ENCODE results near the gene FGD4.
"Not testable (repeated sequence)": the region's sequence is repeated elsewhere in the genome, so short reads cannot be mapped to it uniquely, and the experiment has no call there.

The FGD4 gene

DNA sequence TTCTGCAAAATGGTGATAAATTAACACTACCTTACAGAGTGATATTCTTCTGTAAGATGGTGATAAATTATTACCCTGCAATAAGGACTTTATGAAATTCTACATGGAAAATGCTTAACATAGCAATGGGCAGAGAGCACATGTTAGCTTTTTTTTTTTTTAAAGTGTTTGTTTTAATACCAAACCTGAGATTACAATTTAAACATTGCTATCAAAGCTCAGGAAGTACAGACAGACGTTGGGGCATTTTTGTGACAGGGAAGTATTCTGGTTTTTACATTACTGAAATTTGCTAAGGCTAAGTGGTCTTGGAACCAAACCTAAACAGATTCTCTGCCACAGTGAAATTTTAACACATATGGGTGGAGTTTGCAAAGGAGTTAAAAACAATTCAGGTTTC lies 133.1 kb downstream of the FGD4 start:
- no peak for DNase-seq

DNA sequence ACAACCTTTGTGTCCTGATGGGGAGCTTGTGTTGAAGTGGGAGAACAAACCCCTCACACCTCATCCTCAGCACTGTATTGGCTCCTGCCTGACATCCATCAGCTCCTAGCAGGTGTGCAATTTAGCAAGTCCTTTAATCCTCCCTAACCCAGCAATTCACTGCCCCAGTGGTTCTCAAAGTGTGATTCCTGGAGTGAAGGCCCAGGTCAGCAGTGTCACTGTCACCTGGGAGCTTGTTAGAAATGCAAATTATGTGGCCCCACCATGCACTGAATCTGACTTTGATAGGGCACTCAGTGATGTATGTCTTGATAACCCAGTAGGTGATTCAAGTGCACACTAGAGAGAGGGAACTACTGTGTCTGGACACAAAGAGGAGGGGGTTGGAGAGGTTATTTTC lies 133.6 kb downstream of the FGD4 start:
- no peak for DNase-seq

DNA sequence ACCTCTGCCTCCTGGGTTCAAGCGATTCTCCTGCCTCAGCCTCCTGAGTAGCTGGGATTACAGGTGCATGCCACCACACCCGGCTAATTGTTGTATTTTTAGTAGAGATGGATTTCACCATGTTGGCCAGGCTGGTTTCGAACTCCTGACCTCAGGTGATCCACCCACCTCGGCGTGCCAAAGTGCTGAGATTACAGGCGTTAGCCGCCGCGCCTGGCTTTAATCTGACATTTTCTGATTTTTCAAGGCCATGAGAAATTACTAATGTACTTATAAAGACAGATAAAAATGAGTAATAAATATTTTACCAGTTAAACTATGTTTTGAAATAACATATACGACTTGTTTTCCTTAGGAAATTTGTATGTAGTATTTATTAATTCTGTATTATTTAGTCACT lies 134.1 kb downstream of the FGD4 start:
- DNase-seq = not testable (repeated sequence)

DNA sequence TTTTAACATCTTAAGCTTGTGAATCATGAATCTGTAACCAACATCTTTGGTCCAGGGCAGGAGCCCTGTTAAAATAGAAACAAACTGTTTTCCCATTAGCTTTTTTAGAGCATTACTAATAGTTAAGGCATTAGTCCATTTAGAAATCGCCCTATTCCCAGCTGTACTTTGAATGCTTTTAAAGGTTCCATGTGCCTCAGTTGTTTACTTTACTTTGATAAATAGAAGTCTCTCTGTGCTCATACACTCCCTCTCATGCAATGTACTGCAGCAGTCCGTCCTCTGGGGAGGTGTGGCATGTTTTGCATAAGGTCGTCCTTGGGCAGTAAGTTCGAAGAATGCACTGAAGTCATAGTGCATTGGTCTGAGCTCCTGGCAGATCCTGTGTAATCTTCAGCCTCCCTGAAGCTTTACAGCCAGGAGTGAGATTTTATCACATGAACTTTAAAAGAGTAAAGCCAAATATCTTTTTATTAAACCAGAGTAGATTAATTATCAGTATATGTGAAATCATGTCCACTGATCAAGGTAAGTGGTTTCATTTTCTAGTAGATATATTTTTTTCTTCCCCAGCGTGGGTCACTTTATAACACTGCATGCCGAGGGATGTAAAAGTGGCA lies 134.7 kb downstream of the FGD4 start:
- no peak for DNase-seq

DNA sequence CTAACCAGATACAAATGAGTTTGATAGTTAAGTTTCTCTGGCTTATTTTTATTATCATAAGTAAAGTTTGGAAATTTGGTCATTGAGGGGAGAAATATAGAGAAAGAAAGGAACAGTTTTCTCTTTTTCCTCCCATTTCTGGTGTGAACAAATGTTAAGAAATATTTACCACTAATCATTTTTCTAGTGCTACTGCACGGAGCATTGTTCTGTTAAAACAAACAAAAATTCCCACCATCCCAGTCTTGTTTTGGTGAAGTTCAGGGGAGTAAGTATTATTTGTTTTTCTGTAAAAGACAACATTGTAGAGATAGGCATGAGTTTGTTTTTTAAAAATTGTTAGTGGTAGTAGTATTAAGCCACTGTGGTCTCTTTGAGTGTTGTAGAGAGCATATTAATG lies 135.3 kb downstream of the FGD4 start:
- no peak for DNase-seq

GRCh38 chr12:32535288-32535999 lies 136.1 kb downstream of the FGD4 start:
- no peak for DNase-seq

DNA sequence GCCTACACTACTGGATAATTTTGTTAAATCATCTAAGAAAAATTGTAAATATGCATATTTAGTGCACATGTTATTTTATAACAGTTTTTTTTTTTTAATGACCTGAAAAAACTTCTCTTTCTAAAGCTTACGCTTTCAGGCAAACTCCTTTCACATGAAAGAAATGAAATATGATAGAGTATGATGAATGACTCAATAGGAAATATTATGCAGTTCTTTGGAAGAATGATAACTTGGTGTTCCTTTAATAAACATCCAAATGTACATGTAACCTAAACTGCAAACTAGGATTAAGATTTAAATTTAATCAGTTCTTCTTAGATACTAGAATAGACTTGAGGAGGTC lies 136.6 kb downstream of the FGD4 start:
- no peak for DNase-seq

GRCh38 chr12:32541754-32542374 lies 142.5 kb downstream of the FGD4 start:
- no peak for DNase-seq

- DNase-seq = no peak
These were observed 143.3 kb downstream of the FGD4 start for GRCh38 chr12:32542428-32543229.

DNA sequence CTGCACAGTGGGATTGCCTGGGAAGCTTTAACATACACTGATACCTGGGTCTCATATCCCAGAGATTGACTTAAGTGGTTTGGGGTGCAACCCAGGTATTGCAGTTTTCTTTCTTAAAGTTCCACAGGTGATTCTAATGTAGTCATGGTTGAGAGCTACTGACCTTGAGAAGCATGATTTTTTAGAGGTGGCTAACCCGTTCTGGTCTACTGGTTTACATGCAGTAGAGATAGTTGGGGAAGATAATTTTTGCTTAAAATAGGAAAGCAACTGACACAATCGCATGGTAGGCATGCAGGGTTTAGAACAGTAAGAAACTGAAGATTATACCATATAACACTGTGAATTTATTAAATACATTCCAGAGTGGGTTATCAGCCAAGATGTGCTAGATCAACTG lies 145.5 kb downstream of the FGD4 start:
- DNase-seq = no peak

DNA sequence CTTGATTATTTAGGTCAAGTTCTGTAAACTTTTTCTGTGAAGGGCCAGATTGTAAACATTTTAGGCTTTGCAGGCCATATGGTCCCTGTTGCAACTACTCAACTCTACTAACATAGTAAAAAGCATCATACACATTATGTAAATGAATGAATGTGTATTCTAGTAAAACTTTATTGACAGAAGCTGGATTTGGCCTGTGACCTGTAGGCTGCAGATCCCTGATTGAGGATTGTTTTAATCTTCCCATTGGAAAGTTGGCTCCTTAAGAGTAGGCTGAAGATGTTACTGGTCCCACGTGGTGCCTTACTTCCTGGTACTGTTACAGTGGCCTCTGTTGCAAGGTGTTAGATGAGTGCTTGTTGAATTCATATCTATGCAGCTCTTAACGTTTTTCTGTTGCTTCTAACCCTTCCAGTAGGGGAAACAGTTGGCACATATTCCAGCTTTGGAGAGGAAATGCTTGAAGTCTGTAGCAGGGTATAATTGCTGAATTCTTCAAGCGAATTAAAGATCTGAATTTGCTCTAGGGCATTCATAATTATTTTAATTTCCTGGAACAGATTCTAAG lies 146.1 kb downstream of the FGD4 start:
- no peak for DNase-seq

GRCh38 chr12:32546272-32546671 lies 146.9 kb downstream of the FGD4 start:
- no peak for DNase-seq

DNA sequence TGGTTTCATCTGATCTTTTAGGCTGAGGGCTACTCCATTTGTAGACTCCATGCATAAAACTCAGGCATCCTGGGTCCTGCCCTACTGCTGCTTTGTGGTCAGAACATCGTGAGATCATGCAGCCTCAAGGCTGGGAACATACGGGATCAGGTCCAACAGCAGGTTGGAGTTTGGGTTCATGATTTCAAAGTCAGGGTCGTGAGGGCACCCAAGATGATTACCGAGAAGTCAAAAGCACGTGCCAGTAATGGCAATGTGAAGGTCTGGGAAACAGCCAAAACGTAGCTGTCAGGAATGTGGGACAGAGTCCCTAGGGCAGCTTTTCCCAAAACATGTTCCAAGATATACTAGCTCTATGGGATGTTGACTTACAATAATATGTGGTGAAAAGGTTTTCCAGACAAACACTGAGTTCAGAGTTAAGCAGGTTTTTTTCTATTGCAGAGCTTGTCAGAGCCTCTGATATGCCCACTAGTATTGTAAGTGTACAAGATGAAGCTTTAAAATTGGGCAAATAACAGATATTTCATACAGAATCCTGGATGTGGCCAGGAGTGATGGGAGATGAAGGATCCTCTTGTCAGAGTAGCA lies 149.4 kb downstream of the FGD4 start:
- DNase-seq = no peak

DNA sequence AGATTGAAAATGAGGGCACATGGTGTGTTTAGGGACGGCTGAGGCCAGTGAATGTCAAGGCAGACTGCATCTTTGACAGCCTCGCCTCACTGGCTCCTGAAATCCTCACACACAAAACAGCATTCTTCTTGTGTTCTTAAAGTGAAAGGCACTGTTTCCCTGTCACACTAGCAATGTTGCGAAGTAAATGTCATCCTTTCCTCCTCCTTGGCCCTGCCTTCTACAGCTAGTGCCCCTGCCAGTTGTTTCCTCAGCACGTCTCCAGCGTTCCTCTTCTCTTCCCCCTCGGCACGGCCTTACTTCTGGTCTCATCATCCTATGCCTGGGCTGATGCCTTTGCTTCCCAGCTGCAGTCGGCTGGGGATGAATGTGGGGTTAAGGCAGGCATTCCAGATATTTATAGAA lies 150.3 kb downstream of the FGD4 start:
- no peak for DNase-seq

DNA sequence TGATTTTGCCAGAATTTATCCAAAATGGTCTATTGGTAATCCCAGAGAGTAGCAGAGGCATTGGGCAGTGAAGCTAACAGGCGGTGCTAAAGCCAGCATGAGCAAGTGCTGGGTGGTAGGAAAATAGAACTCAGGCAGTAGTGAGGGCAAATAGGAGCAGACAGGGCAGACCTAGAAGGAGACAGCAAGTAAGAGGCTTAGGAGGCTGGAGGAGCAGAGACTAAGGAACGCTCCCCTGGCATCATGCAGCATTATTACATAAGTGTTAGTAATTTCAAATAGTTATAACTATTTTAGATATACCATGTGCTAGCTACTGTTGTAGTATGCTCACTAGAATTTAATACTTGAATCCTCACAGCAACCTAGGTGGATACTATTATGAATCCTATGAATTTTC lies 151.7 kb downstream of the FGD4 start:
- DNase-seq = no peak

GRCh38 chr12:32558903-32559302 lies 159.5 kb downstream of the FGD4 start:
- DNase-seq = no peak

DNA sequence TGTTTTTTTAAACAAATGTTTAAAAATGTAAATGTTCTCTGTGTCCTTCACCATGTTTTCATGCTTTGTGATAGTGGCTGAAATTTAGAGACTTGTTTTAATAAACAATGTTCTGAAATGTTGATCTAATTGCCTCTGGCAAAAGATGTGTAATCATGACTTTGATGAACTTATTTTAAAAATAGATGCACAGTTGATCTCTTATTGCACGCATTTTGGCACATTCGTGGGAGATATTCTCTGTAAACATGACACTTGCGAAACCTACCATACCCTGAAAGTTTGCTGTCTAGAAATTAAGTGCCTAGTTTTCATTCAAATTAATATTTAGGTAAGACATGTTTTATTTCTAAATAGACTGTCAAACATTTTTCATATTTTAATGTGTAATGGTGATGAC lies 160.1 kb downstream of the FGD4 start:
- DNase-seq = no peak

GRCh38 chr12:32560520-32560919 lies 161.2 kb downstream of the FGD4 start:
- no peak for DNase-seq

DNA sequence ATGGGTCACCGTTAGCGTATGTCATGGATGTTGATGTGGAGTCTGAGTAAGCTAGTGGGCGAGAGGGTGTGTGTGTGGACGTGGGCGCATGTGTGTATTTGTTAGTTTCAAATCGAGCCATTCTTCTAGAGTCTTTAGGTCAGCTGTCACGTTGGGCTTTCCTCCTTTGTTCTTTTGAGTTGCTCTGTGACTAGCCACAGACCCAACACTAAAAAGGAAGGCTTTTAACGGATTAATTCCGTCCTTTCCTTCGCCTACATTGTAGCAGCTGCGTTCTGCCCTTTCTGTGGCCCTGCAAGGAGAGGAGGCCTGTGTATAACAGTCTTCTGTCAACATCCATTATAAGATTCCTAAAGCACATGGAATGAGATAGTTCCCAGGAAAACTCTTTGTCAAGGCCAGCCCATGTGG lies 162.6 kb downstream of the FGD4 start:
- no peak for DNase-seq

DNA sequence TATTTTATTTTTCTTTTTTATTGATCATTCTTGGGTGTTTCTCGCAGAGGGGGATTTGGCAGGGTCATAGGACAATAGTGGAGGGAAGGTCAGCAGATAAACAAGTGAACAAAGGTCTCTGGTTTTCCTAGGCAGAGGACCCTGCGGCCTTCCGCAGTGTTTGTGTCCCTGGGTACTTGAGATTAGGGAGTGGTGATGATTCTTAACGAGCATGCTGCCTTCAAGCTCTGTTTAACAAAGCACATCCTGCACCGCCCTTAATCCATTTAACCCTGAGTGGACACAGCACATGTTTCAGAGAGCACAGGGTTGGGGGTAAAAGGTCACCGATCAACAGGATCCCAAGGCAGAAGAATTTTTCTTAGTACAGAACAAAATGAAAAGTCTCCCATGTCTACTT lies 163.1 kb downstream of the FGD4 start:
- not testable (repeated sequence) for DNase-seq

DNA sequence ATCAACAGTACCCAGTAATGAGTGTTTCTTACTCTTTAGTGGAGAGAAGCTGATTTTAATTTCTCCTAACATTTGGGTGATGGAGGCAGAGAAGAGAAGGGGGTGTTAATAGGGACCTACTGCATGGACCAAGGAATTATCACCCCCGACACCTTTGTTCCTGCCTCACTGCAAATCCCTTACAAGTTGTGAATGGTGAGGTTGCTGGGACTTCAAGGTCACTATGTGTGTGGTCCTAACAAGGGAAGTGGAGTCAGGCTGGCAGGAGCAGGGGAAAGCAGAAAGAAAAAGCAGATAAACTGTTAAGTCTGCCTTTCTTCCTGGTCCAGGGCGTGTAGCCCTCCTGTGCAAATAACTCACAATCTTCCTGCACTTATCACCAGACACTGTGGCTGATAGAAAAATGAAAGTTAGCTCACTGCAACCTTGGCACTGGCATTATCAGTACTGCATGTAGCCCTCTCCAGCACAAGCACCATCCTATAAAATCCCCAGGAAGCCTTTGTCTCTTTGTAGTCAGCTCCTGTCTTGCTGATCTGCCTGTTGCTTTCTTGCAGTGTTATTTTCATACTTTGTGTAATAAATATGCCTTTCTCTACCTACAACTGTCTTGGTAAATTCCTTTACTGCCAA lies 167.4 kb downstream of the FGD4 start:
- DNase-seq = no peak

GRCh38 chr12:32567296-32567674 lies 167.9 kb downstream of the FGD4 start:
- no peak for DNase-seq

DNA sequence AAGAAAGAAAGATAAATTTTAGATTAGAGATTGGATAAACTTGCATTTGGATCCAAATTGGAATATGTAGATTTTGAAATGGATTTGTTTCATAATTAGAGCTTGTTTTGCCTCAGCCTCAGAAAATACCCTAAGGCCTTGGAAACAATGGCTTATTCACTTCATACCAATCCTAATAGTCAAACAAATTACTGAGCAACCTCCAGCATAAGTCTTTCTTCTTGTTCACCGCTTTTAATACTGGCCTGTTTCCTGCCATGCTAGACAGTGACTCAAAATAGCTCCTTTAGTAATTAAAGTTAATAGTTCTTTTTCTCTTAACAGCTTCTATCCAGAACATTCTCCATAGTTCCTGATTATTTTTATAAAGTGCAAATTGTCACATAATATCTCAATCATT lies 168.9 kb downstream of the FGD4 start:
- no peak for DNase-seq

Measured in CD4-positive, alpha-beta T cell treated with Interleukin-17A for 4 hours (primary cell).